ENCODE data around the gene SECTM1.
A peak's percentile ranks its signal among the peaks of the same experiment; 100 is the strongest.

The SECTM1 gene

GRCh38 chr17:82277851-82278250 is 55.7 kb downstream of the SECTM1 start:
- no peak for DNase-seq

GRCh38 chr17:82276938-82277337 is 56.6 kb downstream of the SECTM1 start:
- no peak for DNase-seq

- no peak for DNase-seq
These were observed 58.2 kb downstream of the SECTM1 start for GRCh38 chr17:82275326-82275725.

GRCh38 chr17:82274134-82275020 is 59.2 kb downstream of the SECTM1 start:
- no peak for DNase-seq

- DNase-seq = peak; percentile 83
These were observed 60.0 kb downstream of the SECTM1 start, which contains the start of gene CSNK1D for GRCh38 chr17:82273327-82274133. Gene CSNK1D (minus strand): TSS chr17:82273700. CDS start chr17:82273381, 319 bp downstream.

GRCh38 chr17:82272495-82273326 is 60.9 kb downstream of the SECTM1 start:
- DNase-seq = no peak

GRCh38 chr17:82271401-82271800 is 62.2 kb downstream of the SECTM1 start:
- no peak for DNase-seq
